NT2/D1 (cell line): ENCODE data around the gene RAB37.

ENCODE experiments used
- SUZ12 ChIP-seq: IDR thresholded peaks from 2 replicates; pipeline ENCODE4 v1.6.1; 2011; ENCODE audit not compliant: insufficient read length, insufficient read depth; ENCODE audit errors: extremely low read depth
- YY1 ChIP-seq: IDR thresholded peaks from 2 replicates; pipeline ENCODE4 v1.6.1; 2011; ENCODE audit not compliant: insufficient read length, insufficient read depth
- ZNF274 ChIP-seq: IDR thresholded peaks from 2 replicates; pipeline ENCODE4 v1.6.1; 2011; ENCODE audit warnings: mild to moderate bottlenecking, low read depth, low read length

DNA sequence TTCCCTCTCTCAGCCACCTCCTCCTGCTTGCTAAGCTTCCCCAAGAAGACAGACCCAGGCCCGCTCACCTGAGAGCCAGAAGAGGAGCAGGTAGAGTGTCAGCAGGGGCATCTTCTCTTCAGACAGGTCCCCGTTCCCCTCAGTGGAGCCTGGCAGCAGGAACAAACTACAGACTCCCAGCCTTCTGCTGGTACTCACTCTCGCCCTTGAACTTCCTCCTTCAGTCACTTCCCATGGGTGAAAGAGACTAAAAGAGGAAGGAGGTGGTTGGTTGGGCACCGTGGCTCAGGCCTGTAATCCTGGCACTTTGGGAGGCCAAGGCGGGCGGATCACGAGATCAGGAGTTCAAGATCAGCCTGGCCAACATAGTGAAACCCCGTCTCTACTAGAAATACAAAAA is 24.3 kb upstream of the RAB37 start, which contains the start of gene CD300LF:
- TF ChIP-seq ZNF274, result no peak
- no peak for TF ChIP-seq YY1
- TF ChIP-seq SUZ12, result no peak
